H9 (cell line): ENCODE data around the gene DAB2IP. TPM values are rescaled to one million over a fixed set of nuclear protein-coding genes. Genes with fewer than 3 reads are reported as not detected.

Source experiments
- DNase-seq: peaks from one replicate; pipeline ENCODE4 v3.0.0-alpha.2; 2017
- H2AFZ ChIP-seq: one replicate; pipeline ENCODE4 v1.6.1; 2013; ENCODE audit warnings: mild to moderate bottlenecking, low read length, control low read depth, moderate library complexity
- H2AK5ac ChIP-seq: 2 replicates; pipeline ENCODE4 v1.6.1; 2013; ENCODE audit warnings: low read length, control low read depth, mixed read lengths; ENCODE audit not compliant: insufficient read length
- H2BK120ac ChIP-seq: one replicate; pipeline ENCODE4 v1.6.1; 2013; ENCODE audit warnings: low read depth, mild to moderate bottlenecking, low read length, control low read depth, inconsistent platforms; ENCODE audit not compliant: poor library complexity, severe bottlenecking
- H2BK12ac ChIP-seq: 2 replicates; pipeline ENCODE4 v1.6.1; 2013; ENCODE audit warnings: low read length, control low read depth, mixed read lengths, low read depth; ENCODE audit not compliant: insufficient read length
- H2BK15ac ChIP-seq: 2 replicates; pipeline ENCODE4 v1.6.1; 2013; ENCODE audit warnings: low read depth, low read length, control low read depth
- H2BK20ac ChIP-seq: one replicate; pipeline ENCODE4 v1.6.1; 2013; ENCODE audit warnings: low read depth, mild to moderate bottlenecking, low read length, control low read depth, inconsistent platforms; ENCODE audit not compliant: poor library complexity, severe bottlenecking
- H2BK5ac ChIP-seq: 2 replicates; pipeline ENCODE4 v1.6.1; 2013; ENCODE audit warnings: low read length, control low read depth, mixed read lengths; ENCODE audit not compliant: insufficient read length
- H3K14ac ChIP-seq: 2 replicates; pipeline ENCODE4 v1.6.1; 2013; ENCODE audit warnings: low read length, control low read depth; ENCODE audit not compliant: insufficient read depth
- H3K18ac ChIP-seq: 2 replicates; pipeline ENCODE4 v1.6.1; 2013; ENCODE audit warnings: low read depth, mild to moderate bottlenecking, mixed read lengths, low read length, control low read depth; ENCODE audit not compliant: insufficient read length
- H3K23ac ChIP-seq: 2 replicates; pipeline ENCODE4 v1.6.1; 2013; ENCODE audit warnings: low read length, control low read depth, mixed read lengths, low read depth; ENCODE audit not compliant: insufficient read length
- H3K23me2 ChIP-seq: 2 replicates; pipeline ENCODE4 v1.6.1; 2013; ENCODE audit warnings: low read depth, mild to moderate bottlenecking, mixed read lengths, low read length, control low read depth; ENCODE audit not compliant: insufficient read length, poor library complexity, severe bottlenecking
- H3K27ac ChIP-seq: 2 replicates; pipeline ENCODE4 v1.5.1; 2013; ENCODE audit warnings: low read length, control low read depth, mixed read lengths, low read depth; ENCODE audit not compliant: insufficient read length
- H3K27me3 ChIP-seq: 2 replicates; pipeline ENCODE4 v1.6.1; 2013; ENCODE audit warnings: low read length, control low read depth, inconsistent platforms; ENCODE audit not compliant: insufficient read depth
- H3K4ac ChIP-seq: 2 replicates; pipeline ENCODE4 v1.6.1; 2013; ENCODE audit warnings: low read depth, mild to moderate bottlenecking, control low read depth, inconsistent platforms, low read length, moderate library complexity
- H3K4me1 ChIP-seq: 2 replicates; pipeline ENCODE4 v1.6.1; 2013; ENCODE audit warnings: low read length, control low read depth, inconsistent platforms; ENCODE audit not compliant: insufficient read depth
- H3K4me2 ChIP-seq: 2 replicates; pipeline ENCODE4 v1.6.1; 2013; ENCODE audit warnings: low read length, control low read depth, mixed read lengths; ENCODE audit not compliant: insufficient read length, insufficient read depth
- H3K56ac ChIP-seq: 2 replicates; pipeline ENCODE4 v1.6.1; 2013; ENCODE audit warnings: low read depth, mild to moderate bottlenecking, mixed read lengths, low read length, control low read depth; ENCODE audit not compliant: insufficient read length
- H3K79me1 ChIP-seq: 2 replicates; pipeline ENCODE4 v1.6.1; 2013; ENCODE audit warnings: low read depth, mild to moderate bottlenecking, moderate library complexity, low read length, control low read depth, inconsistent platforms; ENCODE audit not compliant: insufficient read depth, poor library complexity, severe bottlenecking
- H3K79me2 ChIP-seq: 2 replicates; pipeline ENCODE4 v1.6.1; 2013; ENCODE audit warnings: low read length, control low read depth, inconsistent platforms; ENCODE audit not compliant: insufficient read depth
- H3K9ac ChIP-seq: 2 replicates; pipeline ENCODE4 v1.6.1; 2013; ENCODE audit warnings: low read length, control low read depth, mixed read lengths; ENCODE audit not compliant: insufficient read length; ENCODE audit errors: extremely low read depth
- H3K9me3 ChIP-seq: one replicate; pipeline ENCODE4 v1.6.1; 2013; ENCODE audit warnings: low read depth, low read length, inconsistent platforms; ENCODE audit not compliant: control insufficient read depth
- H3T11ph ChIP-seq: one replicate; pipeline ENCODE4 v1.6.1; 2013; ENCODE audit warnings: mild to moderate bottlenecking, low read length, control low read depth, inconsistent platforms
- H4K20me1 ChIP-seq: one replicate; pipeline ENCODE4 v1.6.1; 2013; ENCODE audit not compliant: control insufficient read depth, insufficient read length, insufficient read depth
- H4K5ac ChIP-seq: 2 replicates; pipeline ENCODE4 v1.6.1; 2013; ENCODE audit warnings: low read depth, mild to moderate bottlenecking, mixed read lengths, low read length, control low read depth; ENCODE audit not compliant: insufficient read length
- H4K8ac ChIP-seq: replicated peaks from 2 replicates; pipeline ENCODE4 v1.6.1; 2013; ENCODE audit warnings: low read length, control low read depth, mixed read lengths, low read depth; ENCODE audit not compliant: insufficient read length
- H4K91ac ChIP-seq: 2 replicates; pipeline ENCODE4 v1.6.1; 2013; ENCODE audit warnings: low read depth, mild to moderate bottlenecking, moderate library complexity, mixed read lengths, low read length, control low read depth; ENCODE audit not compliant: insufficient read length
- H3K27ac Mint-ChIP-seq, 3 experiments: 2 replicates in 2 of 3; 3 replicates in 1 of 3; pipeline ENCODE4 v1.8.0; 2020 to 2021; ENCODE audit warnings: mixed read lengths in 3 of 3, mild to moderate bottlenecking in 1 of 3, moderate library complexity in 1 of 3
- H3K27me3 Mint-ChIP-seq: 2 replicates; pipeline ENCODE4 v1.8.0; 2021; ENCODE audit warnings: low read depth, mild to moderate bottlenecking, moderate library complexity, mixed read lengths
- H3K36me3 Mint-ChIP-seq, 3 experiments: 2 replicates in 2 of 3; 3 replicates in 1 of 3; pipeline ENCODE4 v1.8.0; 2020 to 2021; ENCODE audit warnings: low read depth in 3 of 3, mixed read lengths in 3 of 3; ENCODE audit not compliant: insufficient read depth in 1 of 3
- H3K4me1 Mint-ChIP-seq, 2 experiments: 2 replicates each; pipeline ENCODE4 v1.8.0; 2020; ENCODE audit warnings: mixed read lengths in 2 of 2
- H3K4me3 Mint-ChIP-seq, 2 experiments: 2 replicates in 1 of 2; 3 replicates in 1 of 2; pipeline ENCODE4 v1.8.0; 2020 to 2021; ENCODE audit warnings: mild to moderate bottlenecking in 2 of 2, mixed read lengths in 2 of 2, moderate library complexity in 1 of 2
- H3K9me3 Mint-ChIP-seq, 2 experiments: 2 replicates in 1 of 2; 3 replicates in 1 of 2; pipeline ENCODE4 v1.8.0; 2020; ENCODE audit warnings: mild to moderate bottlenecking in 2 of 2, mixed read lengths in 2 of 2, moderate library complexity in 1 of 2
- WGBS: extraction: QIAGEN DNeasy Blood & Tissue Kit; methylation state at CpG from one replicate; pipeline ENCODE4 v1.1.7; 2013; ENCODE audit warnings: missing lambda C conversion rate, low lambda C conversion rate, mixed read lengths; ENCODE audit not compliant: insufficient read length; ENCODE audit errors: extremely low coverage; 5-methylcytosine and 5-hydroxymethylcytosine counted together
- total RNA-seq: library from RNA; stranded (reverse); gene quantifications from 2 replicates; pipeline ENCODE4 v1.2.1, GENCODE V29; 2021
- TF ChIP-seq, protein P1 (sequence below): fragments of 200-600 bp; sonication (generic); conservative IDR thresholded peaks from 3 replicates; pipeline ENCODE4 v1.8.0; 2021; ENCODE audit warnings: antibody characterized with exemption, mild to moderate bottlenecking

The DAB2IP gene
- total RNA-seq, 1 experiment from 2014 or later, result 22.6 TPM

DNA sequence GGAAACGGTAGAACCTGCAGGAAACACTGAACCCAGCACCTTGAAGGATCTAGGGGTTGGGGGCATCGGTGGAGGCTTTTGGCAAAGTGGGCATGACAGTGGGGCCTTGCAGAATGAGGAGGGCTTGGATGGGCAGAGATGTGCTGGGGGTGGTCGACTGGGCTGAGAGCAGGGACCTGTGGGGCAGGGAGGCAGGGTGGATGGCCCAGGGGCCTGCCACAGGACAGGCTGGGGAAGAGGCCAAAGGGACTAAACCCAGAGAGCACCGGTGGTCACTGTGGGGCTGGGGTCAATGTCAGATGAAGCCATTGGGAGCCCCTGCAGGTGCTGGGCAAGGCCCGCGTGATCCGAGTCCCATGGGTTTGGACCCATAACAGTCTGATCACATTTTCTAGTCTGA is 175.3 kb downstream of the DAB2IP start:
- H3K36me3 Mint-ChIP-seq, result no peaks in the 10 kb centered on the region
- Histone ChIP-seq H3K27me3 (no peaks in the 10 kb centered on the region), H2AFZ (no peak overlapping the region), H3K79me1 (no peaks in the 10 kb centered on the region), H4K5ac (no peak overlapping the region), H2BK20ac (no peak overlapping the region), H3K23ac (no peak overlapping the region), H2BK120ac (no peak overlapping the region), H2BK5ac (no peak overlapping the region), H2BK12ac (no peak overlapping the region), H2AK5ac (no peak overlapping the region), H3K9me3 (no peaks in the 10 kb centered on the region), H3K56ac (no peak overlapping the region), H3K9ac (no peak overlapping the region), H3K27ac (no peak overlapping the region), H2BK15ac (no peak overlapping the region), H3K23me2 (no peaks in the 10 kb centered on the region), H3T11ph (no peak overlapping the region), H3K4ac (no peak overlapping the region), H3K79me2 (no peaks in the 10 kb centered on the region), H3K18ac (no peak overlapping the region), H3K4me2 (no peak overlapping the region), H4K91ac (no peak overlapping the region), H4K8ac (no peak overlapping the region), H4K20me1 (no peaks in the 10 kb centered on the region), H3K4me1 (no peaks in the 10 kb centered on the region), H3K14ac (no peak overlapping the region)
- DNase-seq, result no peak
- TF ChIP-seq, protein P1, sequence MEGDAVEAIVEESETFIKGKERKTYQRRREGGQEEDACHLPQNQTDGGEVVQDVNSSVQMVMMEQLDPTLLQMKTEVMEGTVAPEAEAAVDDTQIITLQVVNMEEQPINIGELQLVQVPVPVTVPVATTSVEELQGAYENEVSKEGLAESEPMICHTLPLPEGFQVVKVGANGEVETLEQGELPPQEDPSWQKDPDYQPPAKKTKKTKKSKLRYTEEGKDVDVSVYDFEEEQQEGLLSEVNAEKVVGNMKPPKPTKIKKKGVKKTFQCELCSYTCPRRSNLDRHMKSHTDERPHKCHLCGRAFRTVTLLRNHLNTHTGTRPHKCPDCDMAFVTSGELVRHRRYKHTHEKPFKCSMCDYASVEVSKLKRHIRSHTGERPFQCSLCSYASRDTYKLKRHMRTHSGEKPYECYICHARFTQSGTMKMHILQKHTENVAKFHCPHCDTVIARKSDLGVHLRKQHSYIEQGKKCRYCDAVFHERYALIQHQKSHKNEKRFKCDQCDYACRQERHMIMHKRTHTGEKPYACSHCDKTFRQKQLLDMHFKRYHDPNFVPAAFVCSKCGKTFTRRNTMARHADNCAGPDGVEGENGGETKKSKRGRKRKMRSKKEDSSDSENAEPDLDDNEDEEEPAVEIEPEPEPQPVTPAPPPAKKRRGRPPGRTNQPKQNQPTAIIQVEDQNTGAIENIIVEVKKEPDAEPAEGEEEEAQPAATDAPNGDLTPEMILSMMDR, result no peak
- peaks cover 11 to 20% of the 10 kb centered on the region in 2 experiments for H3K4me1 Mint-ChIP-seq
- no peak overlapping the region for H3K27ac Mint-ChIP-seq
- WGBS, result no CpG with 5 or more reads among the region's 7 CpGs
- peaks cover 5% of the 10 kb centered on the region for H3K27me3 Mint-ChIP-seq
- H3K4me3 Mint-ChIP-seq, result no peak overlapping the region
- no peaks in the 10 kb centered on the region; a peak in 1 of 5 replicates for H3K9me3 Mint-ChIP-seq
